Measurements from ENCODE around the gene GPX4.

GPX4 gene

GRCh38 chr19:1136621-1137317 is 33.0 kb downstream of the GPX4 start:
- no peak for TF ChIP-seq CTCF (IDR thresholded peaks at IDR 0.05; ENCODE audit: low read depth, low read length)
- no peak for DNase-seq (ENCODE audit: extremely low read depth, low read depth)

GRCh38 chr19:1138121-1138520 is 34.3 kb downstream of the GPX4 start:
- no peak for DNase-seq (ENCODE audit: extremely low read depth, low read depth)
- TF ChIP-seq CTCF (IDR thresholded peaks at IDR 0.05; ENCODE audit: low read depth, low read length), result no peak

GRCh38 chr19:1139126-1139525 is 35.3 kb downstream of the GPX4 start:
- TF ChIP-seq CTCF (IDR thresholded peaks at IDR 0.05; ENCODE audit: low read depth, low read length), result no peak
- no peak for DNase-seq (ENCODE audit: extremely low read depth, low read depth)

- no peak for DNase-seq (ENCODE audit: extremely low read depth, low read depth)
Observed at GRCh38 chr19:1140272-1141027, 36.7 kb downstream of the GPX4 start.

GRCh38 chr19:1141944-1142343 is 38.1 kb downstream of the GPX4 start:
- no peak for DNase-seq (ENCODE audit: extremely low read depth, low read depth)

More at GRCh38 chr19:1140272-1141027, 36.7 kb downstream of the GPX4 start:
- no peak for TF ChIP-seq CTCF (IDR thresholded peaks at IDR 0.05; ENCODE audit: low read depth, low read length)

GRCh38 chr19:1143828-1144399 is 40.1 kb downstream of the GPX4 start:
- no peak for TF ChIP-seq CTCF (IDR thresholded peaks at IDR 0.05; ENCODE audit: low read depth, low read length)
- DNase-seq (ENCODE audit: extremely low read depth, low read depth), result no peak

More at GRCh38 chr19:1141944-1142343, 38.1 kb downstream of the GPX4 start:
- TF ChIP-seq CTCF (IDR thresholded peaks at IDR 0.05; ENCODE audit: low read depth, low read length), result no peak

- no peak for TF ChIP-seq CTCF (IDR thresholded peaks at IDR 0.05; ENCODE audit: low read depth, low read length)
- DNase-seq (ENCODE audit: extremely low read depth, low read depth), result no peak
Observed at GRCh38 chr19:1144741-1145140, 40.9 kb downstream of the GPX4 start.
